ENCODE data around the gene FBLN1. TPM values are rescaled to one million over a fixed set of nuclear protein-coding genes. Genes with fewer than 3 reads are reported as not detected.

FBLN1 gene
- polyA plus RNA-seq, 1 donor from 2014 or later: 3.4 TPM

DNA sequence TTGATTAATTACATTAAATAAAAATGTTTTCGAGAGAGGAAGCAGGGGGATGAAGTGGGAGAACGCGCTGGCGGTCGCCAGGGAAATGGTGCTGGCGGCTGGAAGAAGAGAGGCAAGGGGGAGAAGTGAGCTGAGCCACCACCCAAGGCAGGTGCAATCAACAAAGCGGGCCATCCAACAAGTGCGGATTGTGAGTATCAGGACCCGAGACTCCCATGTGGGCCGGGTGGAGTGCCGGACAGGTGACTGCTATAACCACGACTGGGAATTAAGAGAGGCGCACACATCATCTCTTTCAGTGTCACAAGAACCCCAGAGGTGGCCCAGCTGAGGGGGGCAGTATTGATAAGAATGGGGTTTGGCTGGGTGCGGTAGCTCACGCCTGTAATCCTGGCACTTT, 127.8 kb downstream of the FBLN1 start:
- Histone ChIP-seq H3K36me3 (ENCODE audit: insufficient read depth, low read length) (no peaks in the 10 kb centered on the region), H3K27ac (ENCODE audit: low read length) (no peak overlapping the region), H3K4me2 (ENCODE audit: low read length) (no peak overlapping the region), H3K4me3 (ENCODE audit: low read length) (no peak overlapping the region), H3K9me3 (ENCODE audit: low read length) (no peaks in the 10 kb centered on the region), H2AFZ (ENCODE audit: low read depth, low read length) (no peak overlapping the region), H4K20me1 (ENCODE audit: insufficient read depth) (no peaks in the 10 kb centered on the region), H3K27me3 (ENCODE audit: insufficient read depth, low read depth, low read length) (no peaks in the 10 kb centered on the region), H3F3A (ENCODE audit: insufficient read depth, low read length, poor library complexity, severe bottlenecking) (no peaks in the 10 kb centered on the region), H3K9ac (ENCODE audit: low read length) (no peak overlapping the region), H3K79me2 (replicated peaks; ENCODE audit: insufficient read depth, low read length) (no peaks in the 10 kb centered on the region), H3K9me2 (ENCODE audit: insufficient read depth, low read length) (no peaks in the 10 kb centered on the region)
- TF ChIP-seq EP300 (conservative IDR thresholded peaks at IDR 0.05; ENCODE audit: poor library complexity, severe bottlenecking) (no peak), SMC3 (conservative IDR thresholded peaks at IDR 0.05; ENCODE audit: poor library complexity) (no peak), EZH2 (IDR thresholded peaks at IDR 0.05; ENCODE audit: borderline replicate concordance, insufficient read depth, low read length, poor library complexity, severe bottlenecking) (no peak), TAF1 (IDR thresholded peaks at IDR 0.05; ENCODE audit: low read depth) (no peak), RAD21 (conservative IDR thresholded peaks at IDR 0.05) (no peak), POLR2AphosphoS5 (IDR thresholded peaks at IDR 0.05) (no peak)
- TF ChIP-seq, protein P1, sequence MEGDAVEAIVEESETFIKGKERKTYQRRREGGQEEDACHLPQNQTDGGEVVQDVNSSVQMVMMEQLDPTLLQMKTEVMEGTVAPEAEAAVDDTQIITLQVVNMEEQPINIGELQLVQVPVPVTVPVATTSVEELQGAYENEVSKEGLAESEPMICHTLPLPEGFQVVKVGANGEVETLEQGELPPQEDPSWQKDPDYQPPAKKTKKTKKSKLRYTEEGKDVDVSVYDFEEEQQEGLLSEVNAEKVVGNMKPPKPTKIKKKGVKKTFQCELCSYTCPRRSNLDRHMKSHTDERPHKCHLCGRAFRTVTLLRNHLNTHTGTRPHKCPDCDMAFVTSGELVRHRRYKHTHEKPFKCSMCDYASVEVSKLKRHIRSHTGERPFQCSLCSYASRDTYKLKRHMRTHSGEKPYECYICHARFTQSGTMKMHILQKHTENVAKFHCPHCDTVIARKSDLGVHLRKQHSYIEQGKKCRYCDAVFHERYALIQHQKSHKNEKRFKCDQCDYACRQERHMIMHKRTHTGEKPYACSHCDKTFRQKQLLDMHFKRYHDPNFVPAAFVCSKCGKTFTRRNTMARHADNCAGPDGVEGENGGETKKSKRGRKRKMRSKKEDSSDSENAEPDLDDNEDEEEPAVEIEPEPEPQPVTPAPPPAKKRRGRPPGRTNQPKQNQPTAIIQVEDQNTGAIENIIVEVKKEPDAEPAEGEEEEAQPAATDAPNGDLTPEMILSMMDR (IDR thresholded peaks at IDR 0.05; ENCODE audit: poor library complexity, severe bottlenecking): no peak
- TF ChIP-seq, protein P2, sequence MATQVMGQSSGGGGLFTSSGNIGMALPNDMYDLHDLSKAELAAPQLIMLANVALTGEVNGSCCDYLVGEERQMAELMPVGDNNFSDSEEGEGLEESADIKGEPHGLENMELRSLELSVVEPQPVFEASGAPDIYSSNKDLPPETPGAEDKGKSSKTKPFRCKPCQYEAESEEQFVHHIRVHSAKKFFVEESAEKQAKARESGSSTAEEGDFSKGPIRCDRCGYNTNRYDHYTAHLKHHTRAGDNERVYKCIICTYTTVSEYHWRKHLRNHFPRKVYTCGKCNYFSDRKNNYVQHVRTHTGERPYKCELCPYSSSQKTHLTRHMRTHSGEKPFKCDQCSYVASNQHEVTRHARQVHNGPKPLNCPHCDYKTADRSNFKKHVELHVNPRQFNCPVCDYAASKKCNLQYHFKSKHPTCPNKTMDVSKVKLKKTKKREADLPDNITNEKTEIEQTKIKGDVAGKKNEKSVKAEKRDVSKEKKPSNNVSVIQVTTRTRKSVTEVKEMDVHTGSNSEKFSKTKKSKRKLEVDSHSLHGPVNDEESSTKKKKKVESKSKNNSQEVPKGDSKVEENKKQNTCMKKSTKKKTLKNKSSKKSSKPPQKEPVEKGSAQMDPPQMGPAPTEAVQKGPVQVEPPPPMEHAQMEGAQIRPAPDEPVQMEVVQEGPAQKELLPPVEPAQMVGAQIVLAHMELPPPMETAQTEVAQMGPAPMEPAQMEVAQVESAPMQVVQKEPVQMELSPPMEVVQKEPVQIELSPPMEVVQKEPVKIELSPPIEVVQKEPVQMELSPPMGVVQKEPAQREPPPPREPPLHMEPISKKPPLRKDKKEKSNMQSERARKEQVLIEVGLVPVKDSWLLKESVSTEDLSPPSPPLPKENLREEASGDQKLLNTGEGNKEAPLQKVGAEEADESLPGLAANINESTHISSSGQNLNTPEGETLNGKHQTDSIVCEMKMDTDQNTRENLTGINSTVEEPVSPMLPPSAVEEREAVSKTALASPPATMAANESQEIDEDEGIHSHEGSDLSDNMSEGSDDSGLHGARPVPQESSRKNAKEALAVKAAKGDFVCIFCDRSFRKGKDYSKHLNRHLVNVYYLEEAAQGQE (IDR thresholded peaks at IDR 0.05; ENCODE audit: borderline replicate concordance): no peak

GRCh38 chr22:45631140-45631840, 128.6 kb downstream of the FBLN1 start:
- H3F3A ChIP-seq (ENCODE audit: insufficient read depth, low read length, poor library complexity, severe bottlenecking): no peaks in the 10 kb centered on the region
- peak overlapping the region; percentile 32 for H2AFZ ChIP-seq (ENCODE audit: low read depth, low read length)
- no peaks in the 10 kb centered on the region for H3K9me2 ChIP-seq (ENCODE audit: insufficient read depth, low read length)
- H4K20me1 ChIP-seq (ENCODE audit: insufficient read depth): no peaks in the 10 kb centered on the region
- TF ChIP-seq SMC3 (conservative IDR thresholded peaks at IDR 0.05; ENCODE audit: poor library complexity) (no peak), RAD21 (conservative IDR thresholded peaks at IDR 0.05) (no peak), EZH2 (IDR thresholded peaks at IDR 0.05; ENCODE audit: borderline replicate concordance, insufficient read depth, low read length, poor library complexity, severe bottlenecking) (no peak), MXI1 (conservative IDR thresholded peaks at IDR 0.05; ENCODE audit: poor library complexity, severe bottlenecking) (no peak), TAF1 (IDR thresholded peaks at IDR 0.05; ENCODE audit: low read depth) (no peak), EP300 (conservative IDR thresholded peaks at IDR 0.05; ENCODE audit: poor library complexity, severe bottlenecking) (no peak), POLR2AphosphoS5 (IDR thresholded peaks at IDR 0.05) (no peak)
- TF ChIP-seq, protein P1 (IDR thresholded peaks at IDR 0.05; ENCODE audit: poor library complexity, severe bottlenecking): no peak
- TF ChIP-seq, protein P2 (IDR thresholded peaks at IDR 0.05; ENCODE audit: borderline replicate concordance): no peak
- H3K4me2 ChIP-seq (ENCODE audit: low read length): peak overlapping the region; percentile 28
- no peaks in the 10 kb centered on the region for H3K9me3 ChIP-seq (ENCODE audit: low read length)
- no peaks in the 10 kb centered on the region for H3K27me3 ChIP-seq (ENCODE audit: insufficient read depth, low read depth, low read length)
- peak overlapping the region; percentile 26 for H3K9ac ChIP-seq (ENCODE audit: low read length)
- no peak overlapping the region for H3K27ac ChIP-seq (ENCODE audit: low read length)
- no peaks in the 10 kb centered on the region for H3K79me2 ChIP-seq (replicated peaks; ENCODE audit: insufficient read depth, low read length)
- H3K36me3 ChIP-seq (ENCODE audit: insufficient read depth, low read length): no peaks in the 10 kb centered on the region
- peak overlapping the region; percentile 41 for H3K4me3 ChIP-seq (ENCODE audit: low read length)

All from neural cell (in vitro differentiated cells).